T-helper 1 cell treated with Interleukin-12 subunit alpha and Interleukin-12 subunit beta and Interleukin-4 antibody, amounts not matched to agents 30 ng/mL and 1 ng/mL, for 36 hours (primary cell): ENCODE data around the gene HES3. TPM values are rescaled to one million over a fixed set of nuclear protein-coding genes. Genes with fewer than 3 reads are reported as not detected.

ENCODE experiments used
- intact Hi-C: fragments of 100-400 bp; cut with micrococcal nuclease; formaldehyde crosslinking; loops from one replicate; pipeline ENCODE4 v1.15.1; 2024
- total RNA-seq: library from RNA; stranded (reverse); gene quantifications from 2 replicates; pipeline ENCODE4 v1.2.3, GENCODE V29; 2022

Gene HES3
- total RNA-seq, 1 donor from 2014 or later, result not detected

- intact Hi-C loops, result loop anchor here (1.0 to 5.0 kb wide), 2 partner anchors 136 to 233 kb away; no protein-coding TSS in a partner anchor
Measured at GRCh38 chr1:6244401-6245049, 546 bp downstream of the HES3 start.

GRCh38 chr1:6245086-6245868, 1.3 kb downstream of the HES3 start:
- intact Hi-C loops, result loop anchor here (1.0 to 5.0 kb wide), 2 partner anchors 137 to 232 kb away; no protein-coding TSS in a partner anchor

GRCh38 chr1:6245869-6246496, 2.0 kb downstream of the HES3 start:
- intact Hi-C loops, result loop anchor here (1.0 to 5.0 kb wide), 8 partner anchors 10 to 231 kb away; partner anchors contain the start of gene RPL22

GRCh38 chr1:6246497-6247467, 2.8 kb downstream of the HES3 start:
- intact Hi-C loops, result loop anchor here (1.0 to 5.0 kb wide), 8 partner anchors 10 to 231 kb away; partner anchors contain the start of gene RPL22

GRCh38 chr1:6247651-6248050, 3.7 kb downstream of the HES3 start:
- intact Hi-C loops, result loop anchor here (1.0 to 5.0 kb wide), 3 partner anchors 49 to 230 kb away; partner anchors contain the start of gene RPL22

- intact Hi-C loops, result loop anchor here (5.0 kb wide), 1 partner anchor 229 kb away; no protein-coding TSS in a partner anchor
Measured at GRCh38 chr1:6248161-6248776, 4.3 kb downstream of the HES3 start.

GRCh38 chr1:6248932-6249738, 5.2 kb downstream of the HES3 start:
- intact Hi-C loops, result loop anchor here (5.0 kb wide), 1 partner anchor 228 kb away; no protein-coding TSS in a partner anchor

GRCh38 chr1:6249739-6250689, 6.0 kb downstream of the HES3 start:
- intact Hi-C loops, result loop anchor here (5.0 kb wide), 1 partner anchor 227 kb away; no protein-coding TSS in a partner anchor

GRCh38 chr1:6251233-6251632, 7.3 kb downstream of the HES3 start:
- intact Hi-C loops, result no loop called here

GRCh38 chr1:6251681-6252373, 7.8 kb downstream of the HES3 start:
- intact Hi-C loops, result no loop called here

GRCh38 chr1:6252374-6252710, 8.4 kb downstream of the HES3 start:
- intact Hi-C loops, result no loop called here

- intact Hi-C loops, result no loop called here
Measured at GRCh38 chr1:6253380-6253779, 9.4 kb downstream of the HES3 start.

GRCh38 chr1:6254691-6255090, 10.7 kb downstream of the HES3 start:
- intact Hi-C loops, result loop anchor here (5.0 kb wide), 1 partner anchor 233 kb away; no protein-coding TSS in a partner anchor

- intact Hi-C loops, result loop anchor here (5.0 kb wide), 1 partner anchor 231 kb away; no protein-coding TSS in a partner anchor
Measured at GRCh38 chr1:6256645-6257044, 12.7 kb downstream of the HES3 start.

- intact Hi-C loops, result loop anchor here (5.0 kb wide), 1 partner anchor 230 kb away; no protein-coding TSS in a partner anchor
Measured at GRCh38 chr1:6257541-6258069, 13.6 kb downstream of the HES3 start.

- intact Hi-C loops, result loop anchor here (5.0 kb wide), 1 partner anchor 229 kb away; no protein-coding TSS in a partner anchor
Measured at GRCh38 chr1:6258675-6259074, 14.7 kb downstream of the HES3 start.
